ENCODE measurements around the gene LILRB5.
"Not testable (repeated sequence)": the region's sequence is repeated elsewhere in the genome, so short reads cannot be mapped to it uniquely, and the experiment has no call there.

The LILRB5 gene

DNA sequence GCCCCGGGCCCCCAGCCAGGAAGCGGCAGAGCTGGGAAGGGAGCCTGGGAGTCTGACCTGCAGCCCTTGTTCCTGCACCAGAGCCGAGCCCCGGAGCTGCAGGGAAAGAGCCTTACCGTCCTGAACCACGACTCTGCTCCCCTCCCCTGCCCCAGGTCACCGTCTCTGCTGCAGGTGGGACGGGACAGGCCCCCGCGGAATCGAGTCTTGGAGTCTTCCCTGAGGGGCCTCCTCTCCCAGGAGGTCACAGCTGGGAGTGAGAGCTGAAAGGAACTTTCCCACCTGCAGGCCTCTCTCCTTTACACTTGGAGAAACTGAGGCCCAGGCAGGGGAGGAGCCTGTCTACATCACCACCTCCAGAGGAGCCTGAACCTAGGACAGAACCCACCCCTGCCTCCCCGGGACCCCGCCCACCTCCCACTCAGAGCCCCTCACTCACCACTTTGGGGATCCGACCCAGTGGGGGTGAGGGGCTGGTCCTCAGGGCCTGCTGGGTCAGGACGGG is 20.1 kb upstream of the LILRB5 start:
- not testable (repeated sequence) for DNase-seq (ENCODE audit: low read depth, low spot score)

DNA sequence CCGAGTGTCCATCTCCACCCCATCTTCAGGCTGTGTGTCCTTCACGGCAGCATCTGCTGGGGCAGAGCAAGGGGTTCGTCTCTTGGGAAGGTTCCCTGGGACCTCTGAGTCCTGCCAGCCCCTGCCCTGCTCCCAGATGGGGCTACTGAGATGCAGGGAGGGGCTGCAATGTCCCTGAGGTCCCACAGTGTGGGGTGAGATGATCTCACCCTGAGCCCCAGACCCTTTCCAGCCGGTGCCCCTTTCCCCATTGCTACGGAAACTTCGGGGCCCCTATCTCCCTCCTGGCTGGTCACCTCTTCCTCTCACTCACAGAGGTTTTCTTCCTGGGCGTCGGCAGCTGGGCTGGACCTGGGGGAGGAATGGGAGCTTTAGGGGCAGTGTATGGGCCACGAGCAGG is 18.9 kb upstream of the LILRB5 start:
- DNase-seq (ENCODE audit: low read depth, low spot score): no peak

DNA sequence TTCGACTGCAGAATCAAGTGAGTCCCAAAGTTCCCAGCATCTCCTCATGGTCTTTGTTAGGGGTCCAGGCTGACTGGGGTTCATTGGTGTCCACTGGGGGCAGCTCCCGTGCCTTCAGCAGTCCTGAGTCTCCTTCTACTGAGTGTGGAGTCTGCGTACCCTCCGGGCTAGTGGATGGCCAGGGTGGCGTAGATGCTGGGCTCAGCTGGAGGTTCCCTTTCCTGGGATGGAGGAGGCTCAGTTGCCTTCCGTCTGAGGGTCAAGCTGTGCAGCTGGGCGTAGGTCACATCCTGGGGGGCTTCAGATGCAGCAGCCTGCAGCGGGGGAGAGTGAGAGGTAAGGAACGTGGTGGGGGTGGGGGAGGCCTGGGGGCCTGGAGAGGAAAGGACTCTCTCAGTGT is 17.4 kb upstream of the LILRB5 start:
- DNase-seq (ENCODE audit: low read depth, low spot score): not testable (repeated sequence)

DNA sequence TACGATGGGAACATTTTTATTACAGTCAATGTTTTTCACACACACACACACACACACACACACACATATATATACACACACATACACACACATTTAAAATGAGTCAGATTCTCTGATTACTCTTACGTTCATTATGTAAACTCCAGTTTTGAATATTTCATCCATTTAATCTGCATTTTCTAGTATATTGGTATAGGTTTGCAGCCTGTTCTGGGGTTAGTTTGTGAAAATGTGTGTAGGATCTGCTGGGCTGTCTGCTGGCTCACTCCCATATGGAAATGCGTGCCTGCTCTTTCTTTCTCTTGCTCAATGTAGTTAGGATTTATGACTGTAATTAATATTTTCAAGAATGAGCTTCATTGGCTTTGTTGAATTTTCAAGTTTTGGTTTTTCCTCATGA is 16.7 kb upstream of the LILRB5 start:
- DNase-seq (ENCODE audit: low read depth, low spot score): no peak

DNA sequence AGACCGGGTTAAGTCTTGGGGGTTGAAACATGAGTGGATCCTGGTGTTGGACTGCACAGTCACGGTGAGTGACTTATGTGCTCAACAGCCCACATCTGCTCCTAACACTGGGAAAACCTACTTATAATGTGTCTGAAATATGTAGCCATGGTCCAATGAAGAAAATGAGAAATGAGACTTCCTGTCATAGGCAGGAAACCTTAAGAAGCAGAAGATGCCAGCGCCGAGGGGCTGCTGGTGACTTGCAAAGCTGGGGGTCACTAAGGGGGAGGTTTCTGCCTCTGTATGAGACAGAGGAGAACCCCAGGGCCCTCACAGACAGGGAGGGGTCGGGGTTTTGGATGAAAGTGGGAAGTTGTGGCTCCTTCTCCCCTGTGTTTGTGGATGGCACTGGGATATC is 15.1 kb upstream of the LILRB5 start:
- DNase-seq (ENCODE audit: low read depth, low spot score): not testable (repeated sequence)

DNA sequence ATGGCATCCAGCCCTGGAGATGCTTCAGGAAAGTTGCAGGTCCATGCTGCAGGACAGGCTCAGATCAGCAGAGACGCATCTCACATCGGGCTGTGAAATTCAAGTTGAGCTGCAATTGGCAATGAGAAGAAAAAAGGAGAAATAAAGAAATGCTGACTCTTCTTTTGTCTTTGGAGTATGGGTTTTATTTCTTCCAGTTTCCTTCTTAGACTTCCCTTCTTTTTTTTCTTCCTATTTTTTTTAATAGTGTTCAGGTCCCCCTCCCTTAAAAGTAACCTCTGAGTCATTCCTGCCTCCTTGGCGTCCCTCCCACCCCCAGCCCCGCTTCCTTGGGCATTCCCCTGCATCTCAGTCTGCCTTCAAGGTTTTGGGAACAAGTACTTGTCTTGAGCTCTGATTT is 14.5 kb upstream of the LILRB5 start:
- DNase-seq (ENCODE audit: low read depth, low spot score): not testable (repeated sequence)

DNA sequence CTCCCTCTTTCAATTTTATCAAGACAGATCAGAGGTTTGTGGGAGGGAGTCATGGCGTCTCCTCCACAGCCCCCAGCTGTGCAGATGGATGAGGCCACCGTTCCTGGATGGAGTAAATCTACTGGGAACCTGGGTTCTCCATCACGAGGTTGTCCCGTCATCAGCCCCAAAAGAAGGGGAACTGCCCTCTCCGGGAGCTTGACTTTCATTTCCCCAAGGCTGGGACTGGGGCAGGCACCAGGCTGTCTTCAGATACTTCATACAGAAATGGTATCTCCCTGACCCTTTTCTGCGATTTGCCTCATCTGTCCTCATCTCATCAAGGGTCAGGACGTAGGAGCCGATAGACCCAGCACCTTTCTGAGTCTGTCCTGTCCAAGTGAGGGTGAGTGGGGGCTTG is 14.0 kb upstream of the LILRB5 start:
- DNase-seq (ENCODE audit: low read depth, low spot score): no peak

DNA sequence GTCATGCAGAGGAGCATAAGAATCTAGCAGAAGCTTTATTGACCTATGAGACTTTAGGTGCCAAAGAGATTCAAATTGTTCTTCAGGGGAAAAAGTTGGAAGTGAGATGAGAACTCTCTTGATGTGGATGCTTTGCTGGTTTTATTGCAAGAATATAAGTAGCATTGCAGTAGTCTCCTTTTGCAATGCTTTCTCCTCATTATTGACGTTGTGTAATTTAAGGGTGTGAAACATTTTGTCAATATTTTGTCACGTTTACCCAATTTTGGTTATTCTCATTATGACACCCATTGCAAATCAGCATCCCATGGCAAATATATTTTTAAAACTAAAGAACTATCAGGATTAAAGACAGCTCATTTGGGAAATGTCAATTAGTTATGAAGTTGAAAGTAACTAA is 11.9 kb upstream of the LILRB5 start:
- no peak for DNase-seq (ENCODE audit: low read depth, low spot score)

DNA sequence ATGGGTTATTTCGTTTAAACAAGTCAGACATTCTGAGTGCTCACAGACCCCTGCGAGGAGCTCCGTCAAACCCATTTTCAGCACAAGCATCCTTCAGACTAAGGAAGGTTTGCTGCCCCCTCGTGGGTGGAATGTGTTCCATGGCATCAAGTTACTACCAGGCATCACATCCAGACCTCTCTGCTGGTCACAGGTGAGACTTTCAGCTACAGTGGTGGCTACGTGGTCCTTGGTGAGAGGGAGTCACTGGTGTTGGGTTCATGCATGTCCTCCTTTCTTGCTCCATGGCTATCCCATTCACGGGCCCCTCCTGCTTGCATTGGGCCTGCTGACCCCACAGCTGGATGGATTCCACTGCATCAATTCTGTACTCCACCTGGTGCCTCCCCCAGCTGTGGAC is 9.1 kb upstream of the LILRB5 start:
- DNase-seq (ENCODE audit: low read depth, low spot score): peak; percentile 44

DNA sequence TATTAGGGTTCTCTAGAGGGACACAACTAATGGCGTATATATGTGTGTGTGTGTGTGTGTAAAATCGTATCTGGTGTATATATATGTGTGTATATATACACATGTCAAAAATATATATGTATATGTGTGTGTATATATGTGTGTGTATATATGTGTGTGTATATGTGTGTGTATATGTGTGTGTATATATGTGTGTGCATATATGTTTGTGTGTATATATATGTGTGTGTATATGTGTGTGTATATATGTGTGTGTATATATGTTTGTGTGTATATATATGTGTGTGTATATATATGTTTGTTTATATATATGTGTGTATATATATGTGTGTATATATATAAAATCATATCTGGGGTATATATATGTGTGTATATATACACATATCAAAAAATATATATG is 5.4 kb upstream of the LILRB5 start:
- DNase-seq (ENCODE audit: low read depth, low spot score): no peak

DNA sequence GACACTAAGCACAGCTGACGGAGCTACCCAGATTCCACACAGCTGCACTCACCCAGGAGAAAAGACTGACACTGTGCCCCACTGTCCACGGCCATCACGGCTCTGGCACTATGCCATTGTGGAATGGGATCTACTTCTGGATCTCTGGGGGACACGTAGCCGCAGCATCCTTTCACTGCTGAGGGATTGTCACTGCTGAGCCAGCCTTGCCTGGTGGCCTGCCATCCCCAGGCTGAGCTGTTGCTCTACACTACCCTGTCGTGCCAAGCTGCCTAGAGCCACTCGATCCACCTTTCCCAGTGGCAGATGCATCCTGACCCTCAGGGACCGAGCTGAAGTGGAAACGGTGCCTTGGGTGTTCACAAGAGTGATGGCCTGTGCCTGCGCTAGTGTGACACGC is 5.0 kb upstream of the LILRB5 start:
- DNase-seq (ENCODE audit: low read depth, low spot score): no peak

DNA sequence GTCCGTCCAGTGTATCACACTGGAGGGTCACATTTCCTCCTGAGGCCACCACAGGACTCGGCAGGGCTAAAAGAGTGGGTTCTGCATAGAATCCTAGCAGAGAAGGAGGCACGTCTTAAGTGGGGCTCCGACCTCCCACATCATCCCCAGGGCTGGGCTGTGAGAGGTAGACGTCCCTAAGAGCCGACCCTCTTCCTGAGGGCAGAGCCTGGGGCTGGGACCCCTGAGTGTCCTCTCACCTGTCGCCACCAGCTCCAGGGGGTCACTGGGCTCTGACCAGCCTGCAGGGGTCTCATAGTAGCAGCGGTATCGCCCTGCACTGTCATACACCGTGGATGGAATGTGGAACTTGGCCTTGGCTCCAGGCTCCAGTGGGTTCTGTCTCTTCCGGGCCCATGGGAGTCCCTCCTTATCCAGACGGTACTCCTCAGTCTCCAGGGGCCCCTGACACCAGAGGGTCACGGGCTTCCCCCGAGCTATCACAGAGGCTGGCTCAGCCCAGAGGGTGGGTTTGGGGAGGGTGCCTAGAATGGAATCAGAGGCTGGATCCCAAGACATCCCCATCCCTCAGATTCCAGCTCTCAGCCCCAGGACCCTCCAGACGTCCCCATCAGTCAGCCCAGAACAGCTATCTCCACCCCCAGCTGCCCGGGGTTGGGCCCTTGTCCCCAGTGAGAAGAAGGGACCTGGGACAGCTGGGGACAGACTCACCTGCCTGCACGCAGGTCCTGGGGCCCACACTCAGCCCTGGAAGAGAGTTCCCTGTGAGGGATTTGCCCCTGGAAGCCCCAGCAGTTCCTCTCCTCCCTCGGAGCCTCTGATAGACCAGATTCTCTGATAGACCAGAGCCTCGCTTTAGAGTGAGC is 590 bp downstream of the LILRB5 start:
- no peak for DNase-seq (ENCODE audit: low read depth, low spot score)

DNA sequence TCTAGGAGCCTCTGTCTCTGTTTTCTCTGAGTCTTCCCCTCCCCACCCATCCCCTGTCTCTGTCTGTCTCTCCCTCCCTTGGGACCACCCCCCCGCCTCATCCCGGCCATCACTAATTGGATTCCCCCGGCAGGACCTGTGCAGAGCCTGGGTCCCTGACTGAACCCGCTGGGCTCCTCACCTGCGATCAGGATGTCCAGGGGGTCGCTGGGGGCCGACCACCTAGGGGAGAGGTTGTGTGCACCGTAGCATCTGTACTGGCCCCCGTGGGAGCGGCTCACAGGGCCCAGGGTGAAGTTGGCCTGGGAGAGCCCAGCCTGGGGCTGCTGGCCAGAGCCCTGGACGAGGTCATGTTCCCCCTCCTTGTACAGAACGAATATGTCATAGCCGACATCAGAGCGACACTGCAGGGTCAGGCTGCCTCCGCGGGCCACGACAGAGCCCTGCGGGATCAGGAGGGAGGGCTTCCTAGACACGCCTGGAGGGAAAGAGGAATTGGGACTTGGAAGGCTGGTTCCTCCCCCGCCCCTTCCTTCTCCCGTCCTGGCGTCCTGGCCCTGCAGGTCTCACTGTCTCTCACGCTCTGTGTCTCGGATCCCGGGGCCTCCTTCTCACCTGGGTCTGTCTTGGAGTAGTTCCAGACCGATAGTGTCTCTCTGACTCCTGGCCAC is 1.8 kb downstream of the LILRB5 start:
- no peak for DNase-seq (ENCODE audit: low read depth, low spot score)

DNA sequence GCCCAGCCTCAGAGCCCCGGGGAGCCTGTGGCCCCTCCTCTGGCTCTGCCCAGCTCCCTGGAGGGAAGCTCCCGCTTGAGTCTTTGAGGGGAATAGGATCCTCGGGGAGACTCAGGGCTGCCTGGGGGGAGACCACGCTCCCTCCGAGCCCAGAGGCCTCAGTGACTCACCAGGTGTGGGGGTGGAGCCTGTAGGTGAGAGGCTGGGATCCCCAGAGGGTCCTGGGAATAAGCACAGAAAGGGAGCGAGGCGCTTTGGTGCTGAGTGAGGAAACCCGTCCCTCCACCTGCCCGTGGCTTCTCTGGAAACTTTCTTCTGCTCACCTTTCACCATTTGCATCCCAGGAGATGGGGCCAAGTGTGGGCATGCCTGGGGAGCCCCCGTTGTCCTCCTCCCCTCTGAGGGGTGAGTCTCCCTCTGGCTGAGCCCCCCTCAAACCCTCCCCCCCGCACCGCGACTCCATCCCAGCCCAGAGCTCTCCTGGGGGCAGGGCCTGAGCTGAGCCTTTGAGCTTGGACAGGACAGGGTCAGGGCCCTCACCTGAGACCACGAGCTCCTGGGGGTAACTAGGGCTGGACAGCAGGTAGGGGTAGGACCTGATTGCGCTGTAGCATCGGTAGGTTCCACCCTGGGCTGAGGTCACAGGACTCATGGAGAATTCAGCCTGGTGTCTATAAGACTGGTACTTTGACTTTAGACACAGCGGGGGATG is 2.7 kb downstream of the LILRB5 start:
- DNase-seq (ENCODE audit: low read depth, low spot score): no peak

DNA sequence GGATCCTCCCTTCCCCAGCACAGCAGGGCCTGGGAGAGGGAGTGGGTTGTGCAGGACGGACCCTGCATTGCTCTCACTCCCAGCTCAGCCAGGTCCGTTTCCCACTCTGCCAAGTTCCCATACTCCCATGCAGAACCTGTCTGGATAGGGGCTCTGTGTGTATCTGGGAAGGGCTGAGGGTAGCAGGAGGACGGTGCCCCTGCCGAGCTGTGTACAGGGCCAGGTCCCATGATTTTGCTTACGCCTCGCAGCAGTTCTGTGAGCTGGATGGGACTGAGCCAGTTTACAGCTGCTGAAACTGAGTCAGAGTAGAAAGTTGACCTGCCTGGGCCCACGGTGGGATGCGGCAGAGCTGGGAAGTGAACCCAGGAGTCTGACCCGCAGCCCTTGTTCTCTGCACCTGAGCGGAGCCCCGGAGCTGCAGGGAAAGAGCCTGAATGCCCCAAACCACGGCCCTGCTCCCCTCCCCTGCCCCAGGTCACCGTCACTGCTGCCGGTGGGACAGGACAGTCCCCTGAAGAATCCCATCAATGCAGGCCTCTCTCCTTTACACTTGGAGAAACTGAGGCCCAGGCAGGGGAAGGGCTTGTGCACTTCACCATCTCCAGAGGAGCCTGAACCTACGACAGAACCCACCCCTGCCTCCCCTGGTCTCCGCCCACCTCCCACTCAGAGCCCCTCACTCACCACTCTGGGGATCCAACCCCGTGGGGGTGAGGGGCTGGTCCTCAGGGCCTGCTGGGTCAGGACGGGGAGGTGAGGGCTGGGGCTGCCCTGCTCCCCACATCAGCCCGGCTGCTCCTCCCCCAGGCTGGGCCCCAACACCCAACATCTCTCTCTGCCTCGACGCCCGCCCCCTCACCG is 3.5 kb downstream of the LILRB5 start:
- no peak for DNase-seq (ENCODE audit: low read depth, low spot score)

DNA sequence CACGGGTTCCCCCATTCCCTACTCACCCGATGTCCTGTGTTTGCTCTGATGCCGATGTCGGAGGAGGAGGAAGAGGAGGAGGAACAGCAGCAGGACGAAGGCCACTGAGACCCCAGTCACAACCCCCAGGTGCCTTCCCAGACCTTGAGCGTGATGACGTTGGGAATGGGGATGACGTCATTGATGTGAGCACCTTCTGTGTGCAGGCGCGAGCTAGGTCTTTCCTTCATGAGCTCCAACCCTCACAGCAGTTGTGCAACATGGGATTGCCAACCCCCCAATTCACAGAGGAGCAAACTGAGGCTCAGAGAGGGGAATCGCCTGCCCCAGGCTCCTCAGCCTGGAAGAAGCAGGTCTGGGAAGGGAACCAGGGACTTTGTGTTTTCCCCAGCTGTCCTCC is 4.2 kb downstream of the LILRB5 start:
- no peak for DNase-seq (ENCODE audit: low read depth, low spot score)

DNA sequence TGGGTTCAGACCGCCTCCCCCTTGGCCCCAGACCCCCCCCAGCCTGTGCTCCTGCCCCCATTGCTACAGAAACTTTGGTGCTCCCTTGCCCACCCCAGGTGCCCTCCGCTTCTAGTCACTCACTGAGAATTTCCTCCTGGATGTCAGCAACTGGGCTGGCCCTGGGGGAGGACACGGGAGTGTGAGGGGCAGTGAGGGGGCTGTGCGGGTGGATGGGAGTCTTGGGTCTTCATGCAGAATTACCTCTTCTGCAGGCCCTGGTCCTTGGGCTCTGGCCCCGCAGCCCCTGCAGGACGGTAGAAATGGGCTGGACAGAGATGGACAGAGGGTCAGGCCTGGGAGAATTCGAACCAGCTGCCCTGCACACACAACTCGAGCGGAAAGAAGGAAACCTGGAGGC is 4.8 kb downstream of the LILRB5 start:
- DNase-seq (ENCODE audit: low read depth, low spot score): no peak

DNA sequence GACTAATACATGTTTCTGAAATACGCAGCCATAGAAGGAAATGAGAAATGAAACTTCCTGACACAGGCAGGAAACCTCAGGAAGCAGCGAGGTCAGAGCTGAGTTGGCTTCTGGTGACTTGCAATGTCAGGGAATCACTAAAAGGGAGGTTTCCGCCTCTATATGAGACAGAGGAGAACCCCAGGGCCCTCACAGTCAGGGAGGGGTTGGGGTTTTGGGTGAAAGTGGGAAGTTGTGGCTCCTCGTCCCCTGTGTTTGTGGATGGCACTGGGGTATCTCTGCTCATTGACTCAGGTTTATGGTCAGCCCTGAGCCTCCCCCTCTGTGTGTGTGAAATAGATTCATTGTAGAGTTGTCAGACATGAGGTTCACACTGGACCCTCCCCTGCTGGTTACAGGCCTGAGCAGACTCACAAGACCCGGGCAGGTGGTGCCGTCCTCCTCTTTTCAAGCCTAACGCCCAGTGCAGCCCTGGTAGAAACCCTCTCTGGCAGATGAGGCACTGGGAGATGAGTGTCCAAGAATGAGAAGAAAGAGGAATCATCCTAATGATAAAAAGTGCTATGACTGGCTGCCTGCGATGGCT is 9.0 kb downstream of the LILRB5 start:
- DNase-seq (ENCODE audit: low read depth, low spot score): no peak

DNA sequence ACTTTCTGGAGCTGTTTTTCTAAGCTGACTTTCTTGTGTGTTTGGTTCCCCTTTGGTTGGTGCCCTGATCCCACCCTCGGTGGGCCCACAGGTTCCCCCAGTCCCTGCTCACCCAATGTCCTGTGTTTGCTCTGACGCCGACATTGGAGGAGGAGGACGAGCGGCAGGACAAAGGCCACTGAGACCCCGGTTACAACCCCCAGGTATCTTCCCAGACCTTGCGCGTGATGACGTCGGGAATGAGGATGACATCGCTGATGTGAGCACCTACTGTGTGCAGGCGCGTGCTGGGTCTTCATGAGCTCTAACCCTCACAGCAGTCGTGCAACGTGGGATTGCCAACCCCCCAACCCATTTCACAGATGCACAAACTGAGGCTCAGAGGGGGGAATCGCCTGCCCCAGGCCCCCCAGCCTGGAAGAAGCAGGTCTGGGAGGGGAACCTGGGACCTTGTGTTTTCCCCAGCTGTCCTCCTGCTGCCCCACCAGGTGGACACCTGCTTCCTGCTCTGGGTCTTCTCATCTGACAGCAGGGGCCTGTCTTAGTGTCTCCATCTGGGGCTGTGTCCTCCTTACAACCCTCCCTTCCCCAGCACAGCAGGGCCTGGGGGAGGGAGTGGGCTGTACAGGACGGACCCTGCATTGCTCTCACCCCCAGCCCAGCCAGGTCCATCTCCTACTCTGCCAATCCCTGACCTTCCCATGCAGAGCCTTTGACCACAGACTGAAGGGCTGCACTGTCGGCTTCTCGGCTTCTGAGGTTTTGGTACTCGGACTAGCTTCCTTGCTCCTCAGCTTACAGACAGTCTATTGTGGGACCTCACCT is 9.8 kb downstream of the LILRB5 start:
- no peak for DNase-seq (ENCODE audit: low read depth, low spot score)

DNA sequence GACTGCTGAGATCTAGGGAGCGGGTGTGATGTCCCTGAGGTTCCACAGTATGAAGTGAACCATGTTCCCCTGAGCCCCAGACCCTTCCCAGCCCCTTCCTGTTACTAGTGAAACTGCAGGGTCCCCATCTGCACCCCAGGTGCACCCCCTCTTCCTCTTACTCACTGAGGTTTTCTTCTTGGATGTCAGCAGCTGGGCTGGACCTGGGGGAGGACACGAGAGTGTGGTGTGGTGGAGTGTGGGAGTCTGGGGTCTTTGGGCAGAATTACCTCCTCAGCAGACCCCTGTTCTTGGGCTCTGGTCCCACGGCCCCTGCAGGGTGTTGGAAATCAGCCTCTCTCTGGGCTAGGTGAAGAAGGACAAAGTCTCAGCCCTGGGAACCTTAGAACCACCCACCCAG is 11.1 kb downstream of the LILRB5 start:
- no peak for DNase-seq (ENCODE audit: low read depth, low spot score)
